Measurements from ENCODE around the gene TBC1D23. TPM values are rescaled to one million over a fixed set of nuclear protein-coding genes. Genes with fewer than 3 reads are reported as not detected.

Gene TBC1D23
- total and polyA plus RNA-seq, 2 of the 13 experiments (the other 11 are each of a cell fraction or from before 2014, with no cell fraction given) = 28.7 to 35.4 TPM

- intact Hi-C loops (cut with micrococcal nuclease; ENCODE audit: unreplicated experiment) (loop anchor here (10.0 kb wide), 1 partner anchor 404 kb away; no protein-coding TSS in a partner anchor), in situ Hi-C loops (cut with HindIII; ENCODE audit: extremely low pct_ligation_motif_present, low pct_unique_long_range_greater_than_20kb) (loop anchor here (10.0 kb wide), 1 partner anchor 284 kb away; no protein-coding TSS in a partner anchor)
- no peaks in the 10 kb centered on the region for H3K4me1 ChIP-seq (ENCODE audit: insufficient read depth, low read length)
- FAIRE-seq = no peak
- DNase-seq (ENCODE audit: low spot score) = no peak
- no peak overlapping the region for H3K4me3 ChIP-seq (replicated peaks in 1 of 3; ENCODE audit: insufficient read depth in 1 of 3, low read depth in 2 of 3, low read length in 3 of 3)
- ATAC-seq = no peak
- H3K36me3 ChIP-seq (replicated peaks in 1 of 2; ENCODE audit: control insufficient read depth in 1 of 2, insufficient read depth in 2 of 2, low read length in 2 of 2) = peaks cover 0 to 38% of the 10 kb centered on the region in 2 experiments; a peak in 4 of 5 replicates
- CTCF ChIA-PET (ENCODE audit: low intra/inter-chr PET ratio, low total read pairs) = no interaction called here
- no peak overlapping the region for H3K4me2 ChIP-seq (ENCODE audit: low read depth, low read length)
- no peaks in the 10 kb centered on the region; a peak in 1 of 5 replicates for H3K27me3 ChIP-seq (ENCODE audit: control insufficient read depth in 1 of 2, insufficient read depth in 2 of 2, low read length in 2 of 2)
- no peak for TF ChIP-seq NR2F2 (IDR thresholded peaks at IDR 0.05; ENCODE audit: borderline replicate concordance, low read depth)
- H4K20me1 ChIP-seq (ENCODE audit: insufficient read depth, low read length) = no peaks in the 10 kb centered on the region
- no peak overlapping the region for H3K9ac ChIP-seq (ENCODE audit: insufficient read depth, low read depth, low read length)
- no TSS peak for BruUV-seq (replicated peaks)
- 88% methylated on average over 2 of the region's 2 CpGs for WGBS (ENCODE audit: low lambda C conversion rate)
- POLR2A ChIA-PET = no interaction called here
- no peak overlapping the region for H3K27ac ChIP-seq (ENCODE audit: extremely low read length, insufficient read depth, low read length)
- no peak overlapping the region for H2AFZ ChIP-seq (ENCODE audit: low read length)
- no peaks in the 10 kb centered on the region for H3K9me3 ChIP-seq (ENCODE audit: low read length)
- no peaks in the 10 kb centered on the region for H3K79me2 ChIP-seq (ENCODE audit: insufficient read depth, low read length)
These were observed 50.2 kb downstream of the TBC1D23 start for GRCh38 chr3:100311011-100311410.

GRCh38 chr3:100316641-100317069 lies 55.9 kb downstream of the TBC1D23 start:
- Histone ChIP-seq H2AFZ (ENCODE audit: low read length) (no peak overlapping the region), H3K9me3 (ENCODE audit: low read length) (no peaks in the 10 kb centered on the region), H3K4me3 (replicated peaks in 1 of 3; ENCODE audit: insufficient read depth in 1 of 3, low read depth in 2 of 3, low read length in 3 of 3) (no peak overlapping the region), H3K9ac (ENCODE audit: insufficient read depth, low read depth, low read length) (no peak overlapping the region), H3K27ac (ENCODE audit: extremely low read length, insufficient read depth, low read length) (no peak overlapping the region), H3K4me1 (ENCODE audit: insufficient read depth, low read length) (no peaks in the 10 kb centered on the region), H3K27me3 (ENCODE audit: control insufficient read depth in 1 of 2, insufficient read depth in 2 of 2, low read length in 2 of 2) (no peaks in the 10 kb centered on the region), H3K79me2 (ENCODE audit: insufficient read depth, low read length) (no peaks in the 10 kb centered on the region), H4K20me1 (ENCODE audit: insufficient read depth, low read length) (no peaks in the 10 kb centered on the region), H3K36me3 (replicated peaks in 1 of 2; ENCODE audit: control insufficient read depth in 1 of 2, insufficient read depth in 2 of 2, low read length in 2 of 2) (peaks cover 2 to 23% of the 10 kb centered on the region in 2 experiments; a peak in 3 of 5 replicates), H3K4me2 (ENCODE audit: low read depth, low read length) (no peak overlapping the region)
- in situ Hi-C loops (cut with HindIII; ENCODE audit: extremely low pct_ligation_motif_present, low pct_unique_long_range_greater_than_20kb) (loop anchor here (10.0 kb wide), 1 partner anchor 278 kb away; no protein-coding TSS in a partner anchor), intact Hi-C loops (cut with micrococcal nuclease; ENCODE audit: unreplicated experiment) (loop anchor here (1.0 to 10.0 kb wide), 4 partner anchors 146 to 484 kb away; no protein-coding TSS in a partner anchor)
- POLR2A ChIA-PET = no interaction called here
- WGBS (ENCODE audit: low lambda C conversion rate) = 78% methylated on average over 8 of the region's 8 CpGs
- BruUV-seq (replicated peaks) = no TSS peak
- DNase-seq (ENCODE audit: low spot score) (peak; percentile 39), FAIRE-seq (peak; percentile 37), ATAC-seq (peak; percentile 72)
- CTCF ChIA-PET (ENCODE audit: low intra/inter-chr PET ratio, low total read pairs) = interaction anchor here (1.9 kb wide), 1 partner anchor 274 kb away, joined by 9 read pairs; no protein-coding TSS in a partner anchor
- TF ChIP-seq TOE1 (CRISPR knock-in tag; IDR thresholded peaks at IDR 0.05) (no peak), FOXK1 (CRISPR knock-in tag; IDR thresholded peaks at IDR 0.05; ENCODE audit: borderline replicate concordance, low read depth) (no peak), KDM5A (IDR thresholded peaks at IDR 0.05; ENCODE audit: borderline replicate concordance, low read length) (no peak), ZNF331 (CRISPR knock-in tag; IDR thresholded peaks at IDR 0.05) (no peak), NFIB (CRISPR knock-in tag; IDR thresholded peaks at IDR 0.05; ENCODE audit: borderline replicate concordance) (no peak), U2AF2 (IDR thresholded peaks at IDR 0.05; ENCODE audit: low read depth, low read length) (no peak), ZNF33A (CRISPR knock-in tag; IDR thresholded peaks at IDR 0.05; ENCODE audit: borderline replicate concordance) (no peak)
- TF ChIP-seq, protein P1, sequence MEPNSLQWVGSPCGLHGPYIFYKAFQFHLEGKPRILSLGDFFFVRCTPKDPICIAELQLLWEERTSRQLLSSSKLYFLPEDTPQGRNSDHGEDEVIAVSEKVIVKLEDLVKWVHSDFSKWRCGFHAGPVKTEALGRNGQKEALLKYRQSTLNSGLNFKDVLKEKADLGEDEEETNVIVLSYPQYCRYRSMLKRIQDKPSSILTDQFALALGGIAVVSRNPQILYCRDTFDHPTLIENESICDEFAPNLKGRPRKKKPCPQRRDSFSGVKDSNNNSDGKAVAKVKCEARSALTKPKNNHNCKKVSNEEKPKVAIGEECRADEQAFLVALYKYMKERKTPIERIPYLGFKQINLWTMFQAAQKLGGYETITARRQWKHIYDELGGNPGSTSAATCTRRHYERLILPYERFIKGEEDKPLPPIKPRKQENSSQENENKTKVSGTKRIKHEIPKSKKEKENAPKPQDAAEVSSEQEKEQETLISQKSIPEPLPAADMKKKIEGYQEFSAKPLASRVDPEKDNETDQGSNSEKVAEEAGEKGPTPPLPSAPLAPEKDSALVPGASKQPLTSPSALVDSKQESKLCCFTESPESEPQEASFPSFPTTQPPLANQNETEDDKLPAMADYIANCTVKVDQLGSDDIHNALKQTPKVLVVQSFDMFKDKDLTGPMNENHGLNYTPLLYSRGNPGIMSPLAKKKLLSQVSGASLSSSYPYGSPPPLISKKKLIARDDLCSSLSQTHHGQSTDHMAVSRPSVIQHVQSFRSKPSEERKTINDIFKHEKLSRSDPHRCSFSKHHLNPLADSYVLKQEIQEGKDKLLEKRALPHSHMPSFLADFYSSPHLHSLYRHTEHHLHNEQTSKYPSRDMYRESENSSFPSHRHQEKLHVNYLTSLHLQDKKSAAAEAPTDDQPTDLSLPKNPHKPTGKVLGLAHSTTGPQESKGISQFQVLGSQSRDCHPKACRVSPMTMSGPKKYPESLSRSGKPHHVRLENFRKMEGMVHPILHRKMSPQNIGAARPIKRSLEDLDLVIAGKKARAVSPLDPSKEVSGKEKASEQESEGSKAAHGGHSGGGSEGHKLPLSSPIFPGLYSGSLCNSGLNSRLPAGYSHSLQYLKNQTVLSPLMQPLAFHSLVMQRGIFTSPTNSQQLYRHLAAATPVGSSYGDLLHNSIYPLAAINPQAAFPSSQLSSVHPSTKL (CRISPR knock-in tag; IDR thresholded peaks at IDR 0.05) = no peak
- TF ChIP-seq, protein P2, sequence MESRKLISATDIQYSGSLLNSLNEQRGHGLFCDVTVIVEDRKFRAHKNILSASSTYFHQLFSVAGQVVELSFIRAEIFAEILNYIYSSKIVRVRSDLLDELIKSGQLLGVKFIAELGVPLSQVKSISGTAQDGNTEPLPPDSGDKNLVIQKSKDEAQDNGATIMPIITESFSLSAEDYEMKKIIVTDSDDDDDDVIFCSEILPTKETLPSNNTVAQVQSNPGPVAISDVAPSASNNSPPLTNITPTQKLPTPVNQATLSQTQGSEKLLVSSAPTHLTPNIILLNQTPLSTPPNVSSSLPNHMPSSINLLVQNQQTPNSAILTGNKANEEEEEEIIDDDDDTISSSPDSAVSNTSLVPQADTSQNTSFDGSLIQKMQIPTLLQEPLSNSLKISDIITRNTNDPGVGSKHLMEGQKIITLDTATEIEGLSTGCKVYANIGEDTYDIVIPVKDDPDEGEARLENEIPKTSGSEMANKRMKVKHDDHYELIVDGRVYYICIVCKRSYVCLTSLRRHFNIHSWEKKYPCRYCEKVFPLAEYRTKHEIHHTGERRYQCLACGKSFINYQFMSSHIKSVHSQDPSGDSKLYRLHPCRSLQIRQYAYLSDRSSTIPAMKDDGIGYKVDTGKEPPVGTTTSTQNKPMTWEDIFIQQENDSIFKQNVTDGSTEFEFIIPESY (CRISPR knock-in tag; IDR thresholded peaks at IDR 0.05) = 0 out of 2 replicates have a peak, but pooled peaks have one; percentile 33

All from HepG2 (cell line).